ENCODE results near the gene SAYSD1.

GRCh38 chr6:39056191-39056590, 58.8 kb downstream of the SAYSD1 start:
- TF ChIP-seq ZNF584 (CRISPR knock-in tag; IDR thresholded peaks at IDR 0.05; ENCODE audit: low read depth) = no peak
- TF ChIP-seq KAT2B (IDR thresholded peaks at IDR 0.05; ENCODE audit: low read depth, low read length) = no peak
- no peak for TF ChIP-seq CHAMP1 (IDR thresholded peaks at IDR 0.05)
- no peak for TF ChIP-seq ZNF347 (CRISPR knock-in tag; IDR thresholded peaks at IDR 0.05; ENCODE audit: low read depth)
- TF ChIP-seq, protein P1, sequence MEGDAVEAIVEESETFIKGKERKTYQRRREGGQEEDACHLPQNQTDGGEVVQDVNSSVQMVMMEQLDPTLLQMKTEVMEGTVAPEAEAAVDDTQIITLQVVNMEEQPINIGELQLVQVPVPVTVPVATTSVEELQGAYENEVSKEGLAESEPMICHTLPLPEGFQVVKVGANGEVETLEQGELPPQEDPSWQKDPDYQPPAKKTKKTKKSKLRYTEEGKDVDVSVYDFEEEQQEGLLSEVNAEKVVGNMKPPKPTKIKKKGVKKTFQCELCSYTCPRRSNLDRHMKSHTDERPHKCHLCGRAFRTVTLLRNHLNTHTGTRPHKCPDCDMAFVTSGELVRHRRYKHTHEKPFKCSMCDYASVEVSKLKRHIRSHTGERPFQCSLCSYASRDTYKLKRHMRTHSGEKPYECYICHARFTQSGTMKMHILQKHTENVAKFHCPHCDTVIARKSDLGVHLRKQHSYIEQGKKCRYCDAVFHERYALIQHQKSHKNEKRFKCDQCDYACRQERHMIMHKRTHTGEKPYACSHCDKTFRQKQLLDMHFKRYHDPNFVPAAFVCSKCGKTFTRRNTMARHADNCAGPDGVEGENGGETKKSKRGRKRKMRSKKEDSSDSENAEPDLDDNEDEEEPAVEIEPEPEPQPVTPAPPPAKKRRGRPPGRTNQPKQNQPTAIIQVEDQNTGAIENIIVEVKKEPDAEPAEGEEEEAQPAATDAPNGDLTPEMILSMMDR (IDR thresholded peaks at IDR 0.05 in 2 of 3, conservative IDR thresholded peaks at IDR 0.05 in 1 of 3; ENCODE audit: insufficient read depth in 2 of 3, low read depth in 1 of 3, low read length in 3 of 3) = no peak
- no peak for TF ChIP-seq TEAD4 (IDR thresholded peaks at IDR 0.05; ENCODE audit: low read length)
- no peak for TF ChIP-seq TEAD4 (CRISPR knock-in tag; IDR thresholded peaks at IDR 0.05; ENCODE audit: borderline replicate concordance)
- TF ChIP-seq SRSF9 (IDR thresholded peaks at IDR 0.05; ENCODE audit: borderline replicate concordance, low read depth, low read length) = no peak
- TF ChIP-seq NFRKB (IDR thresholded peaks at IDR 0.05; ENCODE audit: low read depth) = no peak
